Glutamatergic neuron (in vitro differentiated cells): ENCODE data around the gene CCDC117. TPM values are rescaled to one million over a fixed set of nuclear protein-coding genes. Genes with fewer than 3 reads are reported as not detected.

ENCODE experiments used
- DNase-seq: peaks from one replicate; pipeline ENCODE4 v3.0.0; 2022
- H3K27ac Mint-ChIP-seq: one replicate; pipeline ENCODE4 v1.8.0; 2020; ENCODE audit warnings: mild to moderate bottlenecking, mixed read lengths, inconsistent platforms; ENCODE audit not compliant: unreplicated experiment
- H3K27me3 Mint-ChIP-seq: one replicate; pipeline ENCODE4 v1.8.0; 2020; ENCODE audit warnings: mild to moderate bottlenecking, moderate library complexity, mixed read lengths, inconsistent platforms; ENCODE audit not compliant: unreplicated experiment
- H3K36me3 Mint-ChIP-seq: one replicate; pipeline ENCODE4 v1.8.0; 2020; ENCODE audit warnings: mild to moderate bottlenecking, mixed read lengths, inconsistent platforms; ENCODE audit not compliant: unreplicated experiment
- H3K4me1 Mint-ChIP-seq: one replicate; pipeline ENCODE4 v1.8.0; 2020; ENCODE audit warnings: mild to moderate bottlenecking, low read depth, mixed read lengths, inconsistent platforms; ENCODE audit not compliant: unreplicated experiment
- H3K4me3 Mint-ChIP-seq: one replicate; pipeline ENCODE4 v1.8.0; 2020; ENCODE audit warnings: mild to moderate bottlenecking, mixed read lengths, inconsistent platforms; ENCODE audit not compliant: unreplicated experiment
- H3K9me3 Mint-ChIP-seq: one replicate; pipeline ENCODE4 v1.8.0; 2020; ENCODE audit warnings: mild to moderate bottlenecking, moderate library complexity, mixed read lengths, inconsistent platforms; ENCODE audit not compliant: unreplicated experiment
- CTCF ChIP-seq: fragments of 200-600 bp; sonication (generic); IDR thresholded peaks from one replicate; pipeline ENCODE4 v1.5.0; 2021; ENCODE audit not compliant: partially characterized antibody, unreplicated experiment
- long read RNA-seq: library from polyadenylated mRNA; unstranded; transcript quantifications from one replicate; pipeline ENCODE4 v2.0.0, GENCODE V29; 2020; ENCODE audit not compliant: unreplicated experiment
- total RNA-seq: library from RNA; stranded (reverse); fragmentation: NEBNext Ultra II Directional; extraction: Animal tissue kit (Norgen Biotek cat#: 25700); gene quantifications from one replicate; pipeline ENCODE4 v1.2.1, GENCODE V29; 2021; ENCODE audit not compliant: unreplicated experiment

The CCDC117 gene
- total RNA-seq: 11.7 TPM
- long read RNA-seq, partial matches to known transcripts: 2 of 6 reads
- long read RNA-seq, other reads (novel, unspliced or antisense): 2 of 6 reads

GRCh38 chr22:28772633-28773460, at the start of gene CCDC117:
TSS of gene CCDC117 (plus strand) at chr22:28772695. CDS start at chr22:28772850, 155 bp downstream.
- no peaks in the 10 kb centered on the region for H3K36me3 Mint-ChIP-seq
- H3K4me1 Mint-ChIP-seq: peaks cover 5% of the 10 kb centered on the region
- H3K4me3 Mint-ChIP-seq: peak within 1 kb of the TSS; percentile 92
- peak; percentile 95 for DNase-seq
- peak within 1 kb of the TSS; percentile 45 for H3K27ac Mint-ChIP-seq
- H3K27me3 Mint-ChIP-seq: peaks cover 4% of the 10 kb centered on the region
- peak; percentile 23 for TF ChIP-seq CTCF
- peaks cover 2% of the 10 kb centered on the region for H3K9me3 Mint-ChIP-seq

- no peak for TF ChIP-seq CTCF
- no peak overlapping the region for H3K27ac Mint-ChIP-seq
- H3K4me3 Mint-ChIP-seq: no peak overlapping the region
- no peaks in the 10 kb centered on the region for H3K4me1 Mint-ChIP-seq
- no peak for DNase-seq
- no peaks in the 10 kb centered on the region for H3K27me3 Mint-ChIP-seq
- no peaks in the 10 kb centered on the region for H3K9me3 Mint-ChIP-seq
- no peaks in the 10 kb centered on the region for H3K36me3 Mint-ChIP-seq
Observed at GRCh38 chr22:28728002-28728401, 44.5 kb upstream of the CCDC117 start.

- Mint-ChIP-seq H3K4me1 (no peaks in the 10 kb centered on the region), H3K27ac (no peak overlapping the region), H3K9me3 (no peaks in the 10 kb centered on the region), H3K4me3 (no peak overlapping the region), H3K36me3 (no peaks in the 10 kb centered on the region), H3K27me3 (no peaks in the 10 kb centered on the region)
- DNase-seq: no peak
- no peak for TF ChIP-seq CTCF
Observed at GRCh38 chr22:28728621-28729313, 43.7 kb upstream of the CCDC117 start.

- no peak for TF ChIP-seq CTCF
- no peaks in the 10 kb centered on the region for H3K9me3 Mint-ChIP-seq
- H3K27me3 Mint-ChIP-seq: no peaks in the 10 kb centered on the region
- no peaks in the 10 kb centered on the region for H3K4me1 Mint-ChIP-seq
- no peak for DNase-seq
- no peak overlapping the region for H3K4me3 Mint-ChIP-seq
- H3K27ac Mint-ChIP-seq: no peak overlapping the region
- no peaks in the 10 kb centered on the region for H3K36me3 Mint-ChIP-seq
Observed at GRCh38 chr22:28730179-28730578, 42.3 kb upstream of the CCDC117 start.

- H3K27ac Mint-ChIP-seq: no peak overlapping the region
- no peaks in the 10 kb centered on the region for H3K36me3 Mint-ChIP-seq
- TF ChIP-seq CTCF: no peak
- H3K27me3 Mint-ChIP-seq: no peaks in the 10 kb centered on the region
- H3K9me3 Mint-ChIP-seq: no peaks in the 10 kb centered on the region
- no peak overlapping the region for H3K4me3 Mint-ChIP-seq
- no peak for DNase-seq
- no peaks in the 10 kb centered on the region for H3K4me1 Mint-ChIP-seq
Observed at GRCh38 chr22:28734393-28734792, 38.1 kb upstream of the CCDC117 start.
